GDM1 (cell line): ENCODE data around the gene MOGAT3.
A peak's percentile ranks its signal among the peaks of the same experiment; 100 is the strongest.

Experiments
- DNase-seq: peaks from one replicate; lab custom pipeline; 2025; lab: John Stamatoyannopoulos, UW

MOGAT3 gene

DNA sequence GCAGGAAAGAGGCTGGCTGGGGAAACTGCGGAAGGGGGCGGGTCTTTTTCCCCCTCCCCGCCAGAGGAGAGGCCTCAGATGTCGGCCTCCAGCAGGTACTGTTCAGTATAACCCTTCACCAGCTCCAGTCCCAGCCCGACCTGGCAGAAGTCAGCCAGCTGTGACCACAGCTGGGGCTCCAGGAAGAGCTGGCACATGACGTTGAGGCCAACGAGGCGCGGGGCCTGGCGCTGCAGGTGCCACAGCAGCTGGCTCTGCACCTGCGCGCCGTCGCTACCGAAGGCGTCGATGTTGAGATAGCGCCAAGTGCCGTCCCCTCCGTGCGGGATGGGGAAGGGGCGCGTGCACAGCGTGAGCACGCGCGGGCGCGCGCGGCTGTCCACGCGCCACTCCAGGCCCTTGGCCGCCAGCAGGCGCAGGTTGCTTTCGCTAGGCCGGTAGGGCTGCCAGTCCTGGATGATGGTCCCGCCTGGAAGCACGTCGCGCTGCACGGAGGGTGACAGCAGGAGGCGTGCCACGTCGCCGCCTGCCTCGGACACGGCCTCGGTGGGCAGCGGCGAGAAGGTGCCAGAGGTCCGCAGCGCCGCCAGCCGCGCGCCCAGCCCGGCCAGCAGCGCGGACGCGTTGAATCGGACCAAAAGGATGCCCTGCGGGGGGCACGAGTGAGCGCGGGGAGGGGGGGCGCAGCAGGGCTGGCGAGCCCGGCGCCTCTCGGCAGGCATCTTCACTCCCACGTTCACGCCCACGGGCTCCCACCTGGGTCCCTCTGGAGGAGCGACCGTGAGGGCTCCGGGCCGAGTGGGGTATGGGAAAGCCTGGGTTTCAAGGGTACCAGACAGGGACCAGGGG is 28.6 kb downstream of the MOGAT3 start:
- DNase-seq = no peak

GRCh38 chr7:101171442-101171837 is 29.4 kb downstream of the MOGAT3 start:
- no peak for DNase-seq

DNA sequence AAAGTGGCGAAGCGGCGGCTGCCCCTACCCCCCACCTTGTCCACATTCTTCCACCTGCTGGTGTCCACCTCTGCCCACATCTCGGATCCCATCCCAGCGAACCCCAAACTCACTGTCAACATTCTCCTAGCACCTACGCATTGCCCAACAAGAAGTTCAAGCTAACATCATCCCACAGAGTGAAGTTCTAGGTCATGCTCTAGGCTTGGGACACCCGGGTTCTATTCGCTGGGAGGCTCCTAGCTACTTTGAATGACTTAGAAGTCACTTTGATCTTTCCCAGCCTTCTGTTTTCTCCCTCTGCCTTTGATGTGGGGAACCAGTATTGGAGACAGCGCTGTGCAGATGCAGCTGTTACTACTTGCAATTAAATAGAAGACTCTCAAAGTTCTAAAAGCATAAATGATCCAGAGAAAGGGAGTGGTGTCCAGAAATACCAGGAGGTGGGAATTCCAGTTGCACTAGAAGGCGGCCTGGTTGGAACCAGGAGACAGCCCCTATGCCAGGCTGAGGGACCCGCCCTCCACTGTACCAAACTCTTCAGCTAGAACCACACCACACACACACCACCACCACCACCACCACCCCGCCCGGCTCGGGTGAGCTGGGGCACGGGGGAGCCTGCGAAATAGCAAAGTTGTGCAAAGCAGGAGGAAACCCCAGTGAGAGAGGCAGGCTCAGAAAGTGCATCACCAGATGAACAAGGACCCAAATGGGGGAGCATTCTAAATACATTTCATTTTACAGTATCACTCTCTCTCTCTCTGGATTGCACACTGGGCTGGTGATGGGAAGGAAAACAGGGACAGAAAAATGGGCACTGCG is 30.0 kb downstream of the MOGAT3 start:
- DNase-seq = no peak

- peak; percentile 42 for DNase-seq
Measured at GRCh38 chr7:101169838-101170551, 30.8 kb downstream of the MOGAT3 start.

GRCh38 chr7:101169110-101169837 is 31.6 kb downstream of the MOGAT3 start:
- no peak for DNase-seq

DNA sequence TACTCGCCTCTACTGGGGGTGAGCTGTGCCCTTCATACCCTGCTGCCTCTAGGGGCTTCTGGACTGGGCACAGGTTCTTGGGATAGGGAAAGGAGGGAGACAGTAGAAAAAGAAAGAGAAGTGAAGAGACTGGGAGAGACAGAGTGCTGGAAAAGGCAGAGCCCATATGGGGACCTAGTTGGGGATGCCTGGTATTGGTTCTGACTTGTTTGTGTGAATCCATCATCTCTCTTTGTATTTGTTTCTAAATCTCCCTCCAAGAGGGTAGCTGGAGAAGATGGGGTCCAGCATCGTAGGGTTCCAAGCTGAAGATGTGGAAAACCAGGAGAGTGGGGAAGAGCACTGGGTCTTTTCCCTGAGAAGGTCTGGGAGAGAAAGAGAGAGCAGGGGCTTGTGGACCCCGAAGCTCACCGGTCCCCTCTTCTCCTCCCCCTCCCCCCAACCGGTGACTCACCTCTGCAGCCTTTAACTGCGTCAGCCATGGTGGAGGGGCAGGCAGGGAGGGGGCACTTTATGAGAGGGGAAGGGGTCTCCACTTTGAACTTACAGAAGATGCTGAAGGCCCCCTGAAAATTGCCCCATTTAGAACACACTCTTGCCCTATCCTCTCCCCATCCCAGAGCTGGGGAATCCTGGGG is 32.3 kb downstream of the MOGAT3 start:
- no peak for DNase-seq

DNA sequence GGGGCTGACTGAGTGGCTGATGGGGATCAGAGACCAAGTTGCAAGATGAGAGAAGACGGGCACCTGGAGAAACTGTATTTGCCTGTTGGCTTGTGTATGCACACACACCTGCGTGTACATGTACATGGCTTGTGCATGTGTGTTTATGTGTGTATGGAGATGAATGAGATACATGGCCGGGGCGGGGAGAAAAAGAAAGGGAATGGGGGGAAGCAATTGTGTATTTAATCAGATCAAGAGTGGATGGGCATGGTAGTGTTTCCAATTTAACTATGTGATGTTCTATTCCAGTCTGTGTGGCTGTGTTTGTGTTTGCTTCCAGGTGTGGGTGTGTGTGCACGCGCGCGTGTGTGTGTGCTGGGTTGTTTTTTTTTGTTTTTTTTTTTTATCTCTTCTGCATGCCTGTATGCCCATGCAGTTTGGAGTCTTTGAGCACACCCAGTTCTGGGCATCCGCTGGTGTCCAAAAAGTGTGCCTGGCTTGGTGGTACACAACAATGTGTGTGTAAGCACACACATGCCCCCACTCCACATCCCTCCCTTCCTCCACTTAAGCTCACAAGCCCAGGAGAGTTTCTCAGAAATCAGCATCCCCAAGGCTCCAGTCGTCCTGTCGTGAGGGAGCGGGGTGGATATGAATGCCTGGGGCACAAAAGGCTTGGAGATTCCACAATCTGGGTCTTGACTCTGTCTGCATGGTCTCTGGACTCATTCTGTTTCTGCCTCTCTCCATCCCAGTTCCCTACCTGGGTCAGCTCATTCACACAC is 33.0 kb downstream of the MOGAT3 start:
- no peak for DNase-seq

DNA sequence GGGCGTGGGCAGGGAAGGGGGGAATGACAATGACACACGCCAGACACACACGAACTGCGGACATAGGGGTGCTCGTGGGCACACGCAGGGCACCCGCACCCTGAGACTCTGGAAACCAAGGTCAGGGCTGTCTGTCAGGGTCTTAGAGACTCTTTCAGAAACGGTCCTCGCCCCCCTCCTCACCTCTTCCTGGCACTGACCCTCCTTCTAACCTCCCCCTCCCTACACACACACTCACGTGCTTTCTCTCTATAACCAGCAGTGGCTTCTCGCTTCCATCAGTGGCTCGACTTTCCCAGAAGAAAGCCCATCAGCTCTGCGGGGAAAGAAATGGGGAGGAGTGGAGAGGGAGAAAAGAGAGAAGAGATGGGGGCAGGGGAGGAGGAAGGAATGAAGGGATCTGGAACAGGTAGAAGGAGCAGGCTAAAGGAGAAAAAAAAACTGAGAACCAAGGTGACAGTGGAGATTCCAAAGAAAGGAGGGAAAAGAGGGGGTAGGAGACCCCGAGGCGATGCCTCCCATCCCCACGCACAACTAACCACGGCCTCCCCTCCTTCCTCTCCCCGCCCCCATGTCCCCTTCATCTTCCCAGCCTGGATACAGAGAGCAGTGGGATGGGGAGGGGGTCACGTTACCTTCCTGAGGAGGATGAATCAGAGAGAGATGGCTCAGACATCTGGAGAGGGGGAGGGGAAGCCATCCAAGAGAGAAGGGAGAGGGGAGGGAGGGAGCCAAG is 33.8 kb downstream of the MOGAT3 start:
- no peak for DNase-seq

DNA sequence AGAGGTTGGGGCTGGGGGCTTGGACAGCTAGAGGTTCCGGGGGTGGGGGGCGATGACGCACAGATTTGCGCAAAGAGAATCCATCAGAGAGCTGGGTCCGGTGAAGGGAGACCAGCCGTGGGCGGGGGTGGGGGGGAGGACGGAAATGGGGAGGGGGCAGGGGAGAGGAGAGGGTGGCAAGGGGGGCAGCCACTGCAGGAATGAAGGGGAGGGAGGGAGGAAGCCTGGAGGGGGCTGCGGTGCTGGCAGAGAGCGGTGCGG is 34.3 kb downstream of the MOGAT3 start:
- no peak for DNase-seq

DNA sequence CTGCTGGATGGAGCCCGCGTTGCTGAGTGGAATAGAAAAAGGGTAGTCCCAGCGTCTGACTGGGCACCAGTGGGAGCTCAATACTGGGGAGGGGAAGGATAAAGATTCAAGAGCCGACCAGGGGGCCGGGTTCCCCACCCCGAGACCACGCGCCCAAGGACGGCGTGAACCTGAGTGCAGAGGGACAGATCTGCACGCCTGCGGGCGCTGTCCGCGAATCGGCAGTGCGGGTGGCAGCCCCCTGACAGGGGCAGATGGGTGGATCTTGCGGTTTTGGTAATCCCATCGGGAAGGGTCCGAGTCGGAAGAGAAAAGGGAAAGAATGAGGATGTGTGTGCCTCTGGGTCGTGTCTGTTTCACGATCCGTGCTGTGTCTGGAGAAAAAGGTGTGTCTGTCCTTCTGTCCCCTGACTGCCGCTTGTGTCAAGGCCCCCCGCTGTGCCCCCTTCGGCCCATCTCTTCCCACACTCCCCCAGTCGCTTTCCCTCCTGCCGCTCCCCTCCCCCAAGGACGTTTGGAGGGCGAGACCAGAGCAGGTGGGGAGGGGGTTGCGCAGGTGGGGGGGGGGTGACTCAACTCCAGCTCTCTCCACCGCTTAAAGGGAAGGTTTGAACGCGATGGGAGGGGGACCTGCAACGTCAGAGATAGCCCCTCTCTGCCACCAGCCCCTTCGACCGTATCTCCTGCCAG is 34.7 kb downstream of the MOGAT3 start:
- DNase-seq = no peak

DNA sequence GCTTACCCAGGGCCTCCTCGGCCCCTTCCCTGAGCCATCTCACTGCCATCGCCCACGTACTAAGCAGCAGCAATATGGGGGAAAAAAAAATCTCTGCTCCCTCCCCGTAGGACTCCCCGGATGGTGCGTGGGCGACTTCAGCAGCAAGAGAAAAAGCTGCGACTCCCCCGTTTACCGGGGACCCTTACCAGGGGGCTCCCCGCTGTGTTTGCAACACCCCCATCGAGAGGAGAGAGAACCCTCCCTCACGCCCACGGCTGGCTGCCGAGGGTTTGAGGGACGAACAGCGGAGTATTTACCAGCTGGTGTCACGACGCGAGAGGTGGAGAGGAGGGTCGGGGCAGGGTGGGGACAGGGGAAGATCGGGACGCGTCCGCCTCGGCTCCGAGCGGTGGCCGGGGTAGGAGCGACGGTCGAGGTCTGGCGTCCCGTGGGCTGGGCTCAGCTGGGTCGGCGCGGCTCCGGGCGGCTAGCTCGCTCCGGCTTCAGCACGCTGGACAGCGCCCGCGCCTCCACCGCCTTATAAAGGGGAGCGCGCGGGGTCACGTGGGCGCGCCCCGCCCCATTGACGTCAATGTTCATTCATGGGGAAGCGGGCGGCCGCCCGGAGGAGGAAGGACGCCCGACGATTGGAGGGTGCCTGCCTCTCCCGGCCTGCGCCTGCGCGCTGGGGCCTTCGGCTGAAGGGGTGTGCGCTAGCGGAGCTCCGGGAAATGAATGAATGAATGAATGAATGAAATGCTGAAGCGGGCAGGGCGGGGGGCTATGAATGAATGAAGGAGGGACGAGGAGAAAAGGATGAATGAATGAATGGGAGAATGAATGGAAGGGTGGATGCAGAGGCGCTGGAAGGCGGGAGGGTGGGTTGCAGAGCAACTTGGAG is 35.5 kb downstream of the MOGAT3 start, which contains the start of gene VGF:
TSS of gene VGF (minus strand) at position 495 of the 883 bp plus-strand sequence. CDS start 726 bp downstream, outside the sequence.
- peak; percentile 89 for DNase-seq

DNA sequence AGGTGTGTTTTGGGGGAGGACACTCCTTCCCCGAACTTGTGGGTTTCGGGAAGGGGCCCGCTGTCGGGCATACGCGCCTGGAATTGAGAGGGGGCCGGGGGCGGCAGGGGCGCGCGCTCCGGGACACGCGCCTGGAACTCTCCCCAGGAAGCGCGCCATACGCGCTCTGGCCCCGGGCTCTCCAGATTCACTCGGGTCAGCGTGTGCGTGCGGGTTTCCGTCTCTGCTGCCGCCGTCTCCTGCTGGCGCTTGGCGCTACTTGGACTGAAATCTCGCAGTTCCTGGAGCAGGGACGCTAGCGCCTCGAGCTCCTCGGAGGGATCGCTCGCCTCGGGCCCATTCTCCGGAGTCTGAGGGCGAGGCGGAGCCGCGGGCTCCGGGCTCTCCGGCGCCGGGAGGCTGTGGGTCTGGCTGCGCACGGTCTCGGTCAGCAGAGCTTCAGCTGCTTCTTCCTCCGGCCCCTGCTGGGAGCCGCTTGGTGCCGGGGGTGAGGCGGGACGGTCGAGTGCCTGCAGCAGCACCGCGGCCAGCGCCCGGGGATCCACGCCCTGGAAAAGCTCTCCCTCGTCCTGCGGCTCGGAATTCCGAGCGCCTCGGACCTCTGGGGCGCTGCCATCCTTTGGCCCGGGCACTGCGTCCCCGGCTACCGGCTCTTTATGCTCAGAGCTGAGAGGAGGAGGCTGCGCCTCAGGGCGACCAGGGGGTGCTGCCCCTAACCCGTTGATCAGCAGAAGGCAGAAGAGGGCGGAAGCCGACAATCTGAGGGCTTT is 36.6 kb downstream of the MOGAT3 start:
- no peak for DNase-seq

GRCh38 chr7:101163279-101164070 is 37.4 kb downstream of the MOGAT3 start:
- no peak for DNase-seq

GRCh38 chr7:101162551-101163278 is 38.1 kb downstream of the MOGAT3 start:
- no peak for DNase-seq

DNA sequence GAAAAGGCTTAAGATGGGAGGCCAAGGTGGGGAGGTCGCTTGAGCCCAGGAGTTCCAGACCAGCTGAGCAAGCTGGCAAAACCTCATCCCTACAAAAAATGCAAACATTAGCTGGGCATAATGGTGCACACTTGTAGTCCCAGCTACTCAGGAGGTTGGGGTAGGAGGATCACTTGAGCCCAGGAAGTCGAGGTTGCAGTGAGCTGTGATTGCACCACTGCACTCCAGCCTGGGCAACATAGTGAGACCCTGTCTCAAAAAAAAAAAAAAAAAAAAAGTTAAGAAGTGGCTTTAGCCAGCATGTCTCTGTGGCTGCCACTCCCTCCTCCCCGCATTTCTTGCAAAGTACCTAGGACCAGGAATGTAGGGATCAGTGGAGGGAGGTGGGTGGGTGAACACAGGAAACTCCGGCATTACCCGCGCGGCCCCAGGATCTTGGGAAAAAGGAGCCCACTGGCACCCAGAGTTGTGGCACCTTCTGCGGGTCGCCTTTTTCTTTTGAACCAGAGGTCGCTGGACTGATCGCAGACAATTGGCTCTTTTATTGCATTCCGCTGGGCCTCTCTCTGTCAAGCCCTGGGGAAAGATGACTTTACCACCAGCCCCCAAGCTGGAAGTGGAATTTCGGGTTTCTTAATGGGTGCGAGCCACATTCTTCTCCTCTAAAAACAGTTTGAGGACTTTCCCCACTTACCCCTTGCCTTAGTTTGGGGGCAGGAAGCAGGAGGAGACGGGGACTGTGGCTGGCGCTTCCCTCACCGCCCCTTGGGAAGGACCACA is 39.0 kb downstream of the MOGAT3 start:
- no peak for DNase-seq
